GM12872 (cell line): ENCODE results near the gene HMMR.

Source experiments
- CTCF ChIP-seq: IDR thresholded peaks from 3 replicates; pipeline ENCODE4 v1.5.1; 2011; ENCODE audit warnings: low read depth, mild to moderate bottlenecking, low read length, moderate library complexity; ENCODE audit not compliant: insufficient read depth

The HMMR gene

GRCh38 chr5:163489055-163489744 lies 28.8 kb downstream of the HMMR start:
- TF ChIP-seq CTCF = peak; percentile 47; the same call in 2 of the 3 replicates

DNA sequence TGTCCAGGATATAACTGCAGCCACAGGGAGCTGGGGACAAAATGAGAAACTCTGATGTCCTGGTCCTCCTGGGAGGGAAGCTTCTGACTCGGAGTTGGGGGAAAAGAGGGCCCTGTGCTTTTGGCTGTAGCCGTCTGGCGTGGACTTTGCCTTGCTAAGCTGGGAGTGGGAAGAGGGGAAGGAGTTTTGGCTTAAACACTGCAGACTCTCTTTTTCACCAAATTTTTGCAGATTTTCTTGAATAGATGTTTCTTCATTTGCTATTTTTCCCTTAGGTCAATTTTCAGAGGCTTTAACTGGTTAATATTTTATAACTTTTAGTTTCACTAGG lies 29.3 kb downstream of the HMMR start:
- TF ChIP-seq CTCF = no peak

- no peak for TF ChIP-seq CTCF
Measured at GRCh38 chr5:163496286-163496685, 35.9 kb downstream of the HMMR start.

DNA sequence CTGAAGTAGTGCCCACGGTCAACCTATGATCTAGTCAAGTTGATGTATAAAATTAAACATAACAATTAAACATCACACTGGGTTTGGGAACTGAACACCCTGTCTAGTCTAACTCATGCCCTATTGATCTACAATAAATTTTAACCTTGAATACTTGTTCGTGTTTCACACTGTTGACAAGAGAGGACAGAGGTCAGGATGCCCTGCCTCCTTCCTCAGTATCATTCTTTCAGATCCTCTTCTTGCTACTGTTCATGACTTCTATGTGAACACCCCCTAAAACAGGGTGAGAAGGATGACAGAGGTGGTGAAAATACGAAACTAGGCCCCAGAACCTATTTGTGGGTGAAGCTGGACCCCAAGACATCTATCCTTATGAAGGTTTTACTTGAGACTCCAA lies 36.9 kb downstream of the HMMR start:
- no peak for TF ChIP-seq CTCF

DNA sequence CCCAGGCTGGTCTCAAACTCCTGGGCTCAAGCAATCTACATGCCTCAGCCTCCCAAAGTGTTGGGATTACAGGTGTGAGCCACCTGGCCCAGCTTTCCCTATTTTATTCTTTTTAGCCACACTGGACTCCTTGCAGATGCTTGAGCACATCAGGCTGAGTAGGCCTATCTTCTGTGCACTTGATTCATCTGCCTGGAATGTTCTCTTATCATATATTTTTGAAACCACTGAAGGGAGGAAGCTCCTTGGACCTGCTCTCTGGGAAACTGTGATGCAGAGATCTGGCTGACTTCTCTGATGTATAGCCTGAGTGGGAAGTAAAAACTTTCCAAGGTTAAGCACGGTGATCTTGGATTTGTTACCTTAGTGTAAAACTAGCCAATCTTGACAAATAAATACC lies 38.5 kb downstream of the HMMR start:
- TF ChIP-seq CTCF = no peak

DNA sequence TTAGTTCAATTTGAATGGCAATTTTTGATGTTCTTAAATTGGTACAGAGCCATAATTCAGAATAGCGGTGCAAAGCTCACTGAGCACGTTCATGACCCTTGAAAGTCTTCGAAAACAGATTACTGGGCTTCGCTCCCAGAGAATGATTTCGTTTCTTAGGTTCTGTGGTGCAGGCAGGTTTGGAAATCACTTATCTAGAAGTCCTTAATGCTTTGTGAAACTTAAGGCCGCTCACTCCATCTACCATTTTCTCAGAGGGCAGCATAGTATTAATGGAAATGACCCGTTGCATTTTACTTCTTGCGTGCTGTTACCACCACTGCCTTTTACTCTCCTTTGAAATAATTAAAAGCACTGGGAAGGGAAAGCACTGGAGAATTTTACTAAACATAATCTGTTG lies 42.1 kb downstream of the HMMR start:
- TF ChIP-seq CTCF = no peak

- peak; percentile 51 for TF ChIP-seq CTCF
Measured at GRCh38 chr5:163503106-163504078, 43.0 kb downstream of the HMMR start.
